HG03439 (cell line): Measurements from ENCODE around the gene CRP.
"Not testable (repeated sequence)": the region's sequence is repeated elsewhere in the genome, so short reads cannot be mapped to it uniquely, and the experiment has no call there.

Experiments used
- ATAC-seq: cut with Tn5 transposase; IDR thresholded peaks from one replicate; pipeline ENCODE4 v1.9.1; 2021; ENCODE audit warnings: mild to moderate bottlenecking, moderate library complexity; ENCODE audit not compliant: unreplicated experiment

Gene CRP, protein sequence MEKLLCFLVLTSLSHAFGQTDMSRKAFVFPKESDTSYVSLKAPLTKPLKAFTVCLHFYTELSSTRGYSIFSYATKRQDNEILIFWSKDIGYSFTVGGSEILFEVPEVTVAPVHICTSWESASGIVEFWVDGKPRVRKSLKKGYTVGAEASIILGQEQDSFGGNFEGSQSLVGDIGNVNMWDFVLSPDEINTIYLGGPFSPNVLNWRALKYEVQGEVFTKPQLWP

GRCh38 chr1:159714529-159714928 lies at the start of gene CRP:
Gene CRP, minus strand, starts transcription at chr1:159714589. Its CDS starts 104 bp downstream, at chr1:159714485.
- no peak for ATAC-seq

- no peak for ATAC-seq
Measured at GRCh38 chr1:159763686-159764085, 49.3 kb upstream of the CRP start.

DNA sequence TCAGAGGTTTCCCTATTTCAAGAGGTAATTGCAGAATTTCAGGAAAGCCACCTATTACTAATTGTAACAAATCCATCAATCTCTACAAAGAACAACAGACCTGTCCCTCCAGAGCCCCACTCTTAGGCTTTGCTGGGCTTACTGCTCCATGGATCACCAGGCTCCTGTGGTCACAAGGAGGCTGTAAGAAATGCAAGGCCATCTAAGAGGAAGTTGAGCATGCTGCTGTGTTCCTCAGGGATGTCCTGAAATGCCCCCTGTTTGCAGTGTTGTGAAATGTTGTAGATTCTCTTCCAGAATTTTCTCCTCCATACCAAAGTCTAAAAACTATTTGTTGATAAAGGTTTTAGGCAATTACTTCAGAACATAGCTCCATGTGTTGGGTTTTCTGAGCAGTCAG lies 42.0 kb upstream of the CRP start:
- ATAC-seq: no peak

GRCh38 chr1:159755451-159756007 lies 41.1 kb upstream of the CRP start:
- ATAC-seq: no peak

DNA sequence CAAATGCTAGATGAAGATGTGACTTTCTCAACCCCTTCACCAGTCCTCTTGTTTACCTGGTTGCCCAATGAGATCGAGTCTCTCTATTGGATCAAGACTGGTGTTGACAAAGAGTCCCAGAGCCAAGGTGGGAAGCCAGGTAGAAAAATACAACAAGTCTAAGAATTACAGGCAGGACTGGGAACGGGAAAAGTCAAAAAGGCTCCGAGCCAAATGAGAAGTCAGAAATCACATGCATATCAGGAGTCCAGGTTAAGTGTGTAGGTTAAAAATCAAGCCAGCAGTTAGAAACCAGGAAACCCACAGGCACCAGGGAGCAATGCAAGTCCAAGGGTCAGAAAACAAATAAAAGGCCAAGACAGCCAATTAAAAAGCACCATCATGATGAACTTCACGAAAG lies 39.0 kb upstream of the CRP start:
- no peak for ATAC-seq

DNA sequence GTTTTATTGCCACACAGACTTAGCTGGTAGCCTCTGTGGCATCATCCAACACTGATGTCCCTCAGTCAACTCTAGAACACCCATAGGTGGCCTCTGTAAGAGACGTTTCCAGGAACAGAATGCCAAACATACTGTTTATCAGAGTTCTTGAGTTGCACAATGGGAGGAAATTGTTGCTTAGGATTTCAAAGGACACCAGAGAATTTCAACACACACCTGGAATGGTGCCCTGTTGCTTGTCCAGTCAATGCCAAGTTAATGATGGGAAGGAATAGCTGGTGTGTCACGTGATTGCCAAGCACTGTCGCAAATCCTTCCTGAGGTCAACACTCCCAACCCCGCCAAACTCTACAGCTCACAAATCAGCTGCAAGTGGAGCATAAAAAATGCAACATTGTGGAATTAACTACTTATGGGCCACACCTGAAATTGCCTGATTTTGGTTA lies 37.8 kb upstream of the CRP start:
- no peak for ATAC-seq

DNA sequence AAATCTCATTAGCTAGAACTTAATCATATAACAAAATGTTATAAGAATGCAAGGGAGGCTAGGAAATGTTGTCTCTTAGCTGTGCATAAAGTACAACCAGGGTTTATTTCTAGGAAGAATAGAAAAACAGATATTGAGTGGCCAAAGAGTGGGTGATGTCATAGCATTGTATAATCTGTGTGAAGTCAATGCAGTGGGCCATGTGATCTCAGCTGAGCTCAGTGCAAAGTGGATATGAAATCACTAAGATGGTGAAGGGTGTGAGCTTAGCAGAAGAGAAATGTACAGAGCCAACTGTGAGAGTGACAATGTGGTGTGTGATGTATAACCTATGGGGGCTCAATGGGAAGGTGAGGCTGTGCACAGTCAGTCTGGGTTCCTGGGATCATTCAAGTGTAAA lies 36.6 kb upstream of the CRP start:
- ATAC-seq: no peak

GRCh38 chr1:159750621-159751020 lies 36.2 kb upstream of the CRP start:
- no peak for ATAC-seq

DNA sequence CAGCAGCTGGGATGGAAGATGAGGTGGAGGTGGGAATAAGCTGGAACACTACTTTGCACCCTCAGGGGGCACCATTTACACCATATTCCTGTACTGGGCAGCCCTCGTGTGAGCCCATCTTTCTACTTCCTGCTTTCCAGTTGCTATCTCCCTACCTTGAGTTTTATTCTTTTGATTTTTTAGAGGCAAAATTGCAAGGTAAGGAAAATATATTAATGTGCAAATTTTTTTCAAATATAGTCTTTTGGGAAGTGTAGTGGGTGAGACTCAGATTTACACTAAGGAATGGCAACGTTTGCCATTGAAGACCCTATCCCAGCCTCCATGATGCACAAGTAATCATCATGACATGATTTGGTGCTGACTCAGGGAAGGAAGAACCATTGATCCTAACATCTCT lies 35.2 kb upstream of the CRP start:
- ATAC-seq: no peak

GRCh38 chr1:159748370-159748769 lies 34.0 kb upstream of the CRP start:
- ATAC-seq: no peak

GRCh38 chr1:159746666-159747065 lies 32.3 kb upstream of the CRP start:
- no peak for ATAC-seq

DNA sequence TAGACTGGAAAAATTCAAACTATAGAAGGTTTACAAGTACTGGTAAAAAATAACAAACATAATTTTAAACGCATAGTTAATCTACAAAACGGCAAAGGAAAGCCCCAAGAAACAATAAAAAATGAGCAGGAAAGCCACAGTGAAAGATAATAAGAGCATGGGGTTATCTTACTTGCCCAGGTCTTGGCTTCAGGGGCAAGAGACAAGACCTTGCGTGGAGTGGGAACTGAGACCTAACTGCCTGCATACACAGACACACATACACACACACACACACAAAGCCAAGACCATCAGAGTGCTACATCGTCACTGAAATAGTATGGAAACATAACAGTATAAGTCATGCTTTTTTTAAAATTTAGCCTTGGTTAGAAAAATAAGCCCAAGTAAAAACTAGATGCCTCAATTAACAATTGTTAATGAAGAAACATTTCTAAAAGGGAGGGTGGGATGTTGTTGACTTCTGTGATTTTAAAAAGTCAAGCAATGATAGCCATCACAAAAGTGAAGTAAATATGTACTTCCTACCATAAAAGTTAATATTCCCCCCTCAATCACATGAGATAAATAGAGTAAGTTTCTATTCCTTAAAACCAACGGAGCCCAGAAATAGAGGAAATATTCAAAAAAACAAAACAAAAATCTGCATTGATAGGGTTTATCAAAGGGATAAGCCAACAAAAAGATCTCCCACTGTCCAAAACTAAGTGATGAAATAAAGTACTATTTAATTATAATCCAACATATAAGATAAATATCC lies 29.4 kb upstream of the CRP start:
- ATAC-seq: no peak

DNA sequence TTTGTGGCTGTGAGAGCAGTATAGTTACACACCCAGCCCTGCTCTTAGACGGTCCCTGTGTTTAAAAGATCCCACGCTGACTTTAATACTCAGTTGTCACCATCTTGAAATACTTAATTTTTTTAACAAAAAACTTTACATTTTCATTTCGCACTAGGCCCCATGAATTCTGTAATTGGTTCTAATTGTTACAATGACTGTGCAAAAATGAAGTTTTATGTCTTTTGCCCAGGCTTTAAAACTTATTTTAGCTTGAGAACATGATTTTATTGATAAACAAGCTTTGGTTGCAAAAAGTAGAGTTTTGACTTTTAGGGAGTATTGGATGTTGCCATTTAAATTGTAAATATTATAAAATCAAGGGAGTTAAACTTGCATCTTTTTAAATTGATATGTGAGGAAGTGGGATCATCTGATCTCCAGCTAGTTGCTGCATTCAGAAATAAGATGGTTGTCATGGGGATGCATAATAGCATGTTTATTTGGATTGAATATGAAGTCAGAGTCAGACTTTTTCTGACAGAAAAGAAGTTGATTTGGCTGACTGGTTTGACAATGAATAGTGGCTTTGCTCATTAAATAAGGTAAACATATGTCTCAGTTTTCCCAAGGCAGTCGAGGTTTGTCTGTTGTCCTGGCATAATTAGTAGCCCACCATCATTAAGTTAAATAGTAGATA lies 23.0 kb upstream of the CRP start:
- no peak for ATAC-seq

- ATAC-seq: not testable (repeated sequence)
Measured at GRCh38 chr1:159723188-159723587, 8.8 kb upstream of the CRP start.

GRCh38 chr1:159719990-159720389 lies 5.6 kb upstream of the CRP start:
- no peak for ATAC-seq

DNA sequence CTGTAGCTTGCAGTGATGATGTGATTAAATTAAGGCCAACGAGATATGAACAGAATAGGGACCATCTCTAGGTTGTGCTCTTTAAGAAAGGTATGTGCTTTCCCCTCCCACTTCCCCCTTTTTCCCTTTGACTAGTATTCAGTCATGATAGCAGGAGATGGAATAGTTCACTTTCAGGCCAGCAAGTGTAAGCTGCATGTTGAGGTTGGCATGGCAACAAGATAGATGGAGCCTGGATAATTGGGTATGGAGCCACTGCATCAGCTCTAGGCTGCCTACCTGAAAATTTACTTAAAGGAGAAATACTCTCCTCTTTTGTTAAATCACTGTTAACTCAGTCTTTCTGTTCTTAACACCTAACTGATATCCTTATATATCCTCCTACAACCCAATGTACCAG lies 1.5 kb upstream of the CRP start:
- no peak for ATAC-seq

- ATAC-seq: no peak
Measured at GRCh38 chr1:159712080-159712479, 2.3 kb downstream of the CRP start.

GRCh38 chr1:159707472-159708260 lies 6.7 kb downstream of the CRP start:
- no peak for ATAC-seq

GRCh38 chr1:159705904-159706256 lies 8.5 kb downstream of the CRP start:
- no peak for ATAC-seq

DNA sequence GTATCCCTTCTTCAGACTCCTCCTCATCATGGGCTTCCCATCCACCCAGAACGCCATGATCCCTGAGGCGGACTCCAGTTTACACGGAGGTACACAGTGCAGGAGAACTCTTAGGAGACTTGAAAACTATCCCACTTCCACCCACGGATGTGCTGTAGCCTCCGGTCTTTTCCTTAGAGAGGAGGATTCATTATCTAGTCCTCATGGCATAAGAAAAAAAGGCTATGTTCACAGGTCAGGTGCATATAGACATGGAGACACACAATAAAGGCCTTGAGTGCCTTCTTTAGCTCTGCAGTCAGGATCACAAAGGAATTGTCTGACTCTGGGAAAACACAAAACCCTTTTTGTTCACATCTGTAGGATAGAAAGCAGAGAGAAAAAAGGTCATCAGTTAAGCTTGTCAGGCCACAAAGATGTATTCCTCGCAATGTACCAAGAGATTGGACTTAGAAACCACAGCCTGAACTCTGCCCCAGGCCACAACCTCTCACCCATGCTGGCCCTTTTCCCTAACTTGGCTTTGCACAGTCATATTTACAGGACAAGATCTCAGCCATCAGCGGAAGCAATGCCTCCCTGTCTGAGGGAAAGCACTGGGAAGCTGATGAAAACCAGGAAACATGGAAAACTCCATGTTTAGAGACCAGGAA lies 9.0 kb downstream of the CRP start:
- ATAC-seq: no peak

GRCh38 chr1:159704481-159704880 lies 9.9 kb downstream of the CRP start:
- no peak for ATAC-seq
